Calu3 (cell line): ENCODE measurements around the gene TMC4. TPM values are rescaled to one million over a fixed set of nuclear protein-coding genes. Genes with fewer than 3 reads are reported as not detected.
A peak's percentile ranks its signal among the peaks of the same experiment; 100 is the strongest.

ENCODE experiments used
- BruUV-seq: library from RNA; stranded (reverse); fragments of 400-500 nt; replicated peaks from 2 replicates; lab custom pipeline; 2021; lab: Mats Ljungman, UMichigan
- CTCF ChIA-PET: fragments of 300-600 bp; sonication (Branson Sonifier 250); formaldehyde crosslinking; loops from one replicate; lab custom pipeline; 2022; ENCODE audit warnings: antibody characterized with exemption; lab: Charles Lee
- DNase-seq: peaks from one replicate; pipeline ENCODE4 v3.0.0; 2022
- H3K27ac Mint-ChIP-seq: one replicate; pipeline ENCODE4 v1.8.0; 2022; ENCODE audit warnings: mixed read lengths; ENCODE audit not compliant: unreplicated experiment
- H3K27me3 Mint-ChIP-seq: one replicate; pipeline ENCODE4 v1.8.0; 2022; ENCODE audit warnings: mixed read lengths; ENCODE audit not compliant: unreplicated experiment
- H3K36me3 Mint-ChIP-seq: one replicate; pipeline ENCODE4 v1.8.0; 2022; ENCODE audit warnings: mild to moderate bottlenecking, moderate library complexity, mixed read lengths; ENCODE audit not compliant: insufficient read depth, unreplicated experiment
- H3K4me1 Mint-ChIP-seq: one replicate; pipeline ENCODE4 v1.8.0; 2022; ENCODE audit warnings: mild to moderate bottlenecking, low read depth, mixed read lengths; ENCODE audit not compliant: unreplicated experiment
- H3K4me3 Mint-ChIP-seq: one replicate; pipeline ENCODE4 v1.8.0; 2022; ENCODE audit warnings: mild to moderate bottlenecking, low read depth, moderate library complexity, mixed read lengths; ENCODE audit not compliant: unreplicated experiment
- H3K9me3 Mint-ChIP-seq: one replicate; pipeline ENCODE4 v1.8.0; 2022; ENCODE audit warnings: low read depth, mixed read lengths; ENCODE audit not compliant: unreplicated experiment
- intact Hi-C: fragments of 100-400 bp; cut with micrococcal nuclease; formaldehyde crosslinking; loops from one replicate; pipeline ENCODE4 v1.10.0; 2022; ENCODE audit not compliant: unreplicated experiment
- total RNA-seq: library from RNA; stranded (reverse); gene quantifications from 2 replicates; pipeline ENCODE4 v1.2.3, GENCODE V29; 2022
- TF ChIP-seq, protein P1 (sequence below): fragments of 200-600 bp; IDR thresholded peaks from one replicate; pipeline ENCODE4 v1.8.0; 2022; ENCODE audit warnings: antibody characterized with exemption; ENCODE audit not compliant: unreplicated experiment

Gene TMC4
- total RNA-seq, 1 experiment from 2014 or later = 157 TPM

DNA sequence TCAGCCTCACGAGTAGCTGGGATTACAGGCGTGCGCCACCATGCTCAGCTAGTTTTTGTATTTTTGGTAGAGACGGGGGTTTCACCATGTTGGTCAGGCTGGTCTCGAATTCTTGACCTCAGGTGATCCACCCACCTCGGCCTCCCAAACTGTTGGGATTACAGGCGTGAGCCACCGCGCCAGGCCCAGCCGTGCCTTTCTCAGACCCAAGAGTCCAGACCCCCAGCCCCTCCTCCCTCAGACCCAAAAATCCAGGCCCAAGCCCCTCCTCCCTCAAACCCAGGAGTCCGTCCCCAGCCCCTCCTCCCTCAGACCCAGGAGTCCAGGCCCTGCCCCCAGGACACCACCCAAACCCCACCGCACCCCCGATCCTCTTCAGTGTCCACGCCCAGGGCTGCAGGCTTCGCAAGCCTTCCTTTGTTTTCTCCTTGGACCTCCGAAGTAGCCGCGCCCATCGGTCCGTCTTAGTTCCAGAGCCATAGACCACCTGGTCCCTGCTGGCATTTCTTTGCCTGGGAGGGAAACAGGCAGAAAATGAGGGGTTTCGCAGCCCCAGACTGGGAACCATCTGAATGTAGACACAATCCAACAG, 3.7 kb downstream of the TMC4 start:
- H3K4me1 Mint-ChIP-seq = peaks cover 7% of the 10 kb centered on the region
- no peak for DNase-seq
- BruUV-seq = no TSS peak
- peaks cover 75% of the 10 kb centered on the region for H3K36me3 Mint-ChIP-seq
- CTCF ChIA-PET = interaction anchor here (1.9 kb wide), 1 partner anchor 20 kb away, joined by 5 read pairs; the partner anchor contains the start of gene MBOAT7
- no peak overlapping the region for H3K4me3 Mint-ChIP-seq
- peaks cover 2% of the 10 kb centered on the region for H3K9me3 Mint-ChIP-seq
- TF ChIP-seq, protein P1, sequence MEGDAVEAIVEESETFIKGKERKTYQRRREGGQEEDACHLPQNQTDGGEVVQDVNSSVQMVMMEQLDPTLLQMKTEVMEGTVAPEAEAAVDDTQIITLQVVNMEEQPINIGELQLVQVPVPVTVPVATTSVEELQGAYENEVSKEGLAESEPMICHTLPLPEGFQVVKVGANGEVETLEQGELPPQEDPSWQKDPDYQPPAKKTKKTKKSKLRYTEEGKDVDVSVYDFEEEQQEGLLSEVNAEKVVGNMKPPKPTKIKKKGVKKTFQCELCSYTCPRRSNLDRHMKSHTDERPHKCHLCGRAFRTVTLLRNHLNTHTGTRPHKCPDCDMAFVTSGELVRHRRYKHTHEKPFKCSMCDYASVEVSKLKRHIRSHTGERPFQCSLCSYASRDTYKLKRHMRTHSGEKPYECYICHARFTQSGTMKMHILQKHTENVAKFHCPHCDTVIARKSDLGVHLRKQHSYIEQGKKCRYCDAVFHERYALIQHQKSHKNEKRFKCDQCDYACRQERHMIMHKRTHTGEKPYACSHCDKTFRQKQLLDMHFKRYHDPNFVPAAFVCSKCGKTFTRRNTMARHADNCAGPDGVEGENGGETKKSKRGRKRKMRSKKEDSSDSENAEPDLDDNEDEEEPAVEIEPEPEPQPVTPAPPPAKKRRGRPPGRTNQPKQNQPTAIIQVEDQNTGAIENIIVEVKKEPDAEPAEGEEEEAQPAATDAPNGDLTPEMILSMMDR = no peak
- intact Hi-C loops = no loop called here
- H3K27ac Mint-ChIP-seq = peak overlapping the region; percentile 24
- H3K27me3 Mint-ChIP-seq = no peaks in the 10 kb centered on the region

DNA sequence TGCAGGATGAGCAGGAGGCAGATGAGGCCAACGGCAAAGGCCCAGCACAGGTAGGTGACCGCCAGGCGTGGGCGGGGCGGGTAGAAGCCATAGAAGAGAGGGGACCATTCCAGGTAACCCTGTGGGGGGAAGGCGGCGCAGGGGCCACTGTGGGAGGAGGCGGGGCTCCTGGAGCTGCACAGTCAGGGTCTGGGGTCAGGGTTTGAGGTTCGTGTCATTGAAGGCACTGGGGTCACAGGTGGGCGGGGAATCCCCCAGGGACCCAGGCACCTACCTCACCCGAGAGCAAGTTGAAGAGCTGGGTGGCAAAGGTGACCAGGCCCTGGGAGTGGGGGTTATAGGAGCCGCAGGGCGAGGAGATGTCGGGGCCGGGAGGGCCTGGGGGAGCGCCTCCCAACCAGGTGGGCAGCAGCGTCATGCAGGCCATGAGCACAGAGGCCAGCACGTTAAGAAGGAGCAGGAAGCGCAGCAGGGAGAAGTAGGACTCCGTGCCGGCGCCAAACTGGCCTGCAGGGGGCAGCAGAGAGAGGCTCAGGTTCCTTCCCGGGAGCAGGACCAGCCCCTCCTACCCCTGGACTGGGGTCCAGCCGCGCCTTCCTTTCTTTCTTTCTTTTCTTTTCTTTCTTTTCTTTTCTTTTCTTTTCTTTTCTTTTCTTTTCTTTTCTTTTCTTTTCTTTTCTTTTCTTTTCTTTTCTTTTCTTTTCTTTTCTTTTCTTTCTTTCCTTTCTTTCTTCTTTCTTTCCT, 4.6 kb downstream of the TMC4 start:
- intact Hi-C loops = loop anchor here (1.0 kb wide), 1 partner anchor 63 kb away; no protein-coding TSS in a partner anchor
- Mint-ChIP-seq H3K4me1 (peaks cover 7% of the 10 kb centered on the region), H3K27ac (peak overlapping the region; percentile 33), H3K9me3 (peaks cover 2% of the 10 kb centered on the region), H3K36me3 (peaks cover 75% of the 10 kb centered on the region), H3K4me3 (peak overlapping the region; percentile 11), H3K27me3 (no peaks in the 10 kb centered on the region)
- CTCF ChIA-PET = interaction anchor here (1.9 kb wide), 1 partner anchor 21 kb away, joined by 5 read pairs; the partner anchor contains the start of gene MBOAT7
- TF ChIP-seq, protein P1 = peak; percentile 93
- peak; percentile 98 for DNase-seq
- BruUV-seq = no TSS peak

DNA sequence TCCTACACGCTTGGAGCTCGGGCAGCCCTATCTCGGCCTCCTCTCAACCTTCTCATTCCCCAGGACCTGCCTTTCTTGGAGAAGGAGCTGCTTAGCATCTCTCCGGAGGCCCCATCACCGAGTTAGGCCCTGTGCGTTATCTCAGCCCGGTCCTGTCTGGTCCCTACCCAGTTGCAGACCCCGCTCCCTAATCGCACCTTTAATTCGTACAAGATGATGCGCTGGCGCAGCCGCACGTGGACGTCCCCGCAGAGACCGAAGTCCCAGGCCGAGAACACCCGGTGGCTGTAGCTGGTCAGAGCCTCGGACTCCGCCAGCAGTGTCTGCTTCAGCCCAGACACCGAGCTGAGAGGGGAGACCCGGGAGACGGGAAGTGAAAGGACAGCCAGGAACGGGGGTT, 7.7 kb downstream of the TMC4 start:
- H3K27ac Mint-ChIP-seq = peak overlapping the region; percentile 19
- H3K4me3 Mint-ChIP-seq = no peak overlapping the region
- no peaks in the 10 kb centered on the region for H3K27me3 Mint-ChIP-seq
- DNase-seq = no peak
- H3K4me1 Mint-ChIP-seq = peaks cover 18% of the 10 kb centered on the region
- H3K36me3 Mint-ChIP-seq = peaks cover 85% of the 10 kb centered on the region
- TF ChIP-seq, protein P1 = no peak
- peaks cover 5% of the 10 kb centered on the region for H3K9me3 Mint-ChIP-seq
- intact Hi-C loops = no loop called here
- CTCF ChIA-PET = interaction anchor here (0.6 kb wide), 1 partner anchor 282 kb away, joined by 3 read pairs; no protein-coding TSS in a partner anchor
- no TSS peak for BruUV-seq

DNA sequence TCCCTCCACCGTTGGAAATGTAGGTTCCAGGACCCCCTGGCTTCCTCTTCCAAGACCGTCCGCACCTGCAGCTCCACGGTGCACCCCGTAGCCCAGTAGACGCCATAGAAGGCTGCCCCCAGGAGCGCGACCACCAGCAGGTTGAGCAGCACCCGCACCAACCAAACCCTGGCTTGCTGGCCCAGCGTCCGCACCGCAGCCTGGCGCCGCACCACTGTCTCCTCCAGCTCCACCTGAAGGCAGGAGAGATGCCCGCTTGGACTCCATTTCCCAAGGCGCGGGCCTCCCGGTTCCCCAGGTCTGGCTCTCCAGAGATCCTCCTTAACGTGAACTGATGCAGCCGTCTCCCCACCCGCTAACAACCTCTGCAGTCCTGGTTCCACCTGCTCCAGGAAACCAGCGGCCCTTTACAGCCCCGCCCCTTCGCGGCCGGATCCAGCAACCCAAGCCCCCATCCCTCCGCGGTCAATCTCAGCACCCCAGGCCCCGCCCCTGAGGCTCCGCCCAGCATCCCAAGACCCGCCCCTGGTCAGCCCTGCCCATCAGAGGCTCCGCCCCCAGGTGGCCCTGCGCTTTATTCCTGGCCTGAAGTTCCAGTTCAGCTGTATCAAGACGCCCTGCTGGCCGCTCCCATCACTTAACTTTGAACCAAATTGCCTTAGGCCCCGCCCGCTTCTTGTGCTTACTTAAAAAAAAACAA, 8.4 kb downstream of the TMC4 start:
- Mint-ChIP-seq H3K36me3 (peaks cover 85% of the 10 kb centered on the region), H3K4me1 (peaks cover 19% of the 10 kb centered on the region), H3K27ac (peak overlapping the region; percentile 2), H3K9me3 (peaks cover 5% of the 10 kb centered on the region), H3K27me3 (no peaks in the 10 kb centered on the region), H3K4me3 (no peak overlapping the region)
- intact Hi-C loops = no loop called here
- TF ChIP-seq, protein P1 = no peak
- peak; percentile 41 for DNase-seq
- CTCF ChIA-PET = no interaction called here
- no TSS peak for BruUV-seq
